Measurements from ENCODE around the gene TCF19. TPM values are rescaled to one million over a fixed set of nuclear protein-coding genes. Genes with fewer than 3 reads are reported as not detected.

The TCF19 gene
- total RNA-seq = 0.66 and 57.8 TPM in 2 replicates

DNA sequence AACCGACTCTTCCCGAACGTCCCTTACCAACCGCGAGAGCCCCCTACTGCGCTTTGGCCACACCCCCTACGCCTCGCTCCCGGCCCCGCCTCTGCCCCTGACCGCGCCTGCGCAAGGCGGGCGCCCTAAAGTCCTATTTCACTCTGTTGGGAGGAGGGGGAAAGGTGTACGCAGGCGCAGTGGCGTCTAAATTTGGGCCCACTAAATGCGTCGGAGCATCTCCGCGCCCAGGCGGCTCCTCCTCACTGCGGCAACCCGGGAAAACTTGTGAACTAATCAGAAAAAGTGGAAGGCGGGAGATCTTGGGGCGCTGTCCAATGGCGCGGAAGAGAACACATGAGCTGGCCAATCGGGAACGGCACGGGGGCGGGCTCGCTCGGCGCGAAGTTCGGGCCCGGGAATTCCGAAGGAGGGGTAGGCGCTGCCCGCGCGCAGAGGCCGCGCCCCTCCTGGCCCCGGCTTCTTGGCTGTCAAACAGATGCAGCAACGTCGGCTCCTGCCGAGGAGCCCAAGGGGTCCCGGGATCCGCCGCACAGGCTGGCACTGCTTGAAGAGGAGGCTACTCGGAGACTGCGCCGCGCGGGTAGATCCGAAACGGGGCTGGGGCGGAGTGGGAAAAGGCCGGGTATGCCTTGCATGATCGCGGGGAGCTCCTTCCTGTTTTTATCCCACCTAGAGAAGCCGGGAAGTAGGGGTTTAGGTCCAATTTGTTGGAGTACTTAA, at the start of gene TCF19:
Gene TCF19 (plus strand): TSS at position 450 of the 723 bp plus-strand sequence. CDS start 881 bp downstream, outside the sequence.

GRCh38 chr6:31112478-31112877, 45.9 kb upstream of the TCF19 start, which contains the start of gene C6orf15:
Gene C6orf15, minus strand, starts transcription at chr6:31112575. Its CDS starts 20 bp downstream, at chr6:31112555.

GRCh38 chr6:31114541-31114878, 43.9 kb upstream of the TCF19 start, which contains the start of gene PSORS1C1:
Gene PSORS1C1, plus strand, starts transcription at chr6:31114800. Its CDS starts 14,833 bp downstream, at chr6:31129633.

GRCh38 chr6:31120151-31120915, 38.1 kb upstream of the TCF19 start, which contains the start of gene CDSN:
Gene CDSN, minus strand, starts transcription at chr6:31120446. Its CDS starts 27 bp downstream, at chr6:31120419.

GRCh38 chr6:31138982-31139381, 19.4 kb upstream of the TCF19 start, which contains the start of gene PSORS1C2:
Gene PSORS1C2, minus strand, starts transcription at chr6:31139066. Its CDS starts 40 bp downstream, at chr6:31139026.

GRCh38 chr6:31157513-31158139, 763 bp upstream of the TCF19 start, which contains the start of gene CCHCR1:
Gene CCHCR1, minus strand, starts transcription at chr6:31157802. Its CDS starts 202 bp downstream, at chr6:31157600.

GRCh38 chr6:31170600-31170881, 12.2 kb downstream of the TCF19 start, which contains the start of gene POU5F1:
Gene POU5F1, minus strand, starts transcription at chr6:31170682. Its CDS starts 62 bp downstream, at chr6:31170620.

Small RNAs within 50 kb of the gene (small RNA-seq; reads per million reads assigned to genes)
- gene POLR2LP1 (ENCODE audit: low replicate concordance) = not detected

Other genes with a start within 250 kb of the TCF19 start
- gene VARS2, start 244.4 kb upstream of the TCF19 start, total RNA-seq = 24.8 and 28.4 TPM in 2 replicates
- gene SFTA2, start 226.4 kb upstream of the TCF19 start, total RNA-seq = not detected in 2 replicates
- not detected in 2 replicates for gene MUCL3, start 217.6 kb upstream of the TCF19 start, total RNA-seq
- gene MUC21, start 174.9 kb upstream of the TCF19 start, total RNA-seq = not detected in 2 replicates
- gene MUC22, start 148.1 kb upstream of the TCF19 start, total RNA-seq = not detected in 2 replicates
- gene C6orf15, start 46.0 kb upstream of the TCF19 start, total RNA-seq = not detected in 2 replicates
- 1.3 and 2.3 TPM in 2 replicates for gene PSORS1C1, start 43.8 kb upstream of the TCF19 start, total RNA-seq
- gene CDSN, start 38.1 kb upstream of the TCF19 start, total RNA-seq = 0.14 TPM in 1 of 2 replicates, not detected in the other
- gene PSORS1C2, start 19.5 kb upstream of the TCF19 start, total RNA-seq = not detected in 2 replicates
- gene CCHCR1, start 787 bp upstream of the TCF19 start, total RNA-seq = 7.7 and 16.9 TPM in 2 replicates
- 0.29 TPM in 1 of 2 replicates, not detected in the other for gene POU5F1, start 12.1 kb downstream of the TCF19 start, total RNA-seq
- gene HLA-C, start 113.5 kb downstream of the TCF19 start, total RNA-seq = 112 and 321 TPM in 2 replicates
- gene HLA-B, start 198.6 kb downstream of the TCF19 start, total RNA-seq = 354 and 429 TPM in 2 replicates
- 32.2 and 48.0 TPM in 2 replicates for gene MICA, start 245.0 kb downstream of the TCF19 start, total RNA-seq

Data from placental pericyte (primary cell).